Chondrocyte (in vitro differentiated cells): ENCODE results near the gene RNF31. TPM values are rescaled to one million over a fixed set of nuclear protein-coding genes. Genes with fewer than 3 reads are reported as not detected.

ENCODE experiments used
- DNase-seq: peaks from one replicate; pipeline ENCODE4 v3.0.0; 2021; ENCODE audit warnings: mixed read lengths, low spot score
- H3K27ac Mint-ChIP-seq: one replicate; pipeline ENCODE4 v1.8.0; 2021; ENCODE audit warnings: mild to moderate bottlenecking, moderate library complexity, mixed read lengths; ENCODE audit not compliant: unreplicated experiment
- H3K27me3 Mint-ChIP-seq: 2 replicates; pipeline ENCODE4 v1.8.0; 2021; ENCODE audit warnings: low read depth, mixed read lengths
- H3K36me3 Mint-ChIP-seq: 2 replicates; pipeline ENCODE4 v1.8.0; 2021; ENCODE audit warnings: low read depth, mixed read lengths
- H3K4me1 Mint-ChIP-seq: 2 replicates; pipeline ENCODE4 v1.8.0; 2021; ENCODE audit warnings: low read depth, mild to moderate bottlenecking, mixed read lengths
- H3K4me3 Mint-ChIP-seq: one replicate; pipeline ENCODE4 v1.8.0; 2021; ENCODE audit warnings: mild to moderate bottlenecking, moderate library complexity, mixed read lengths; ENCODE audit not compliant: unreplicated experiment
- H3K9me3 Mint-ChIP-seq: 2 replicates; pipeline ENCODE4 v1.8.0; 2021; ENCODE audit warnings: low read depth, mixed read lengths
- total RNA-seq: library from RNA; stranded (reverse); gene quantifications from 3 replicates; pipeline ENCODE4 v1.2.1, GENCODE V29; 2021
- TF ChIP-seq, protein P1 (sequence below): fragments of 200-600 bp; sonication (generic); IDR thresholded peaks from 2 replicates; pipeline ENCODE4 v1.5.0; 2021; ENCODE audit warnings: antibody characterized with exemption, mild to moderate bottlenecking, moderate library complexity

Gene RNF31
- total RNA-seq, 1 donor from 2014 or later, result 45.8 TPM

- no peaks in the 10 kb centered on the region for H3K27me3 Mint-ChIP-seq
- no peaks in the 10 kb centered on the region for H3K9me3 Mint-ChIP-seq
- TF ChIP-seq, protein P1, sequence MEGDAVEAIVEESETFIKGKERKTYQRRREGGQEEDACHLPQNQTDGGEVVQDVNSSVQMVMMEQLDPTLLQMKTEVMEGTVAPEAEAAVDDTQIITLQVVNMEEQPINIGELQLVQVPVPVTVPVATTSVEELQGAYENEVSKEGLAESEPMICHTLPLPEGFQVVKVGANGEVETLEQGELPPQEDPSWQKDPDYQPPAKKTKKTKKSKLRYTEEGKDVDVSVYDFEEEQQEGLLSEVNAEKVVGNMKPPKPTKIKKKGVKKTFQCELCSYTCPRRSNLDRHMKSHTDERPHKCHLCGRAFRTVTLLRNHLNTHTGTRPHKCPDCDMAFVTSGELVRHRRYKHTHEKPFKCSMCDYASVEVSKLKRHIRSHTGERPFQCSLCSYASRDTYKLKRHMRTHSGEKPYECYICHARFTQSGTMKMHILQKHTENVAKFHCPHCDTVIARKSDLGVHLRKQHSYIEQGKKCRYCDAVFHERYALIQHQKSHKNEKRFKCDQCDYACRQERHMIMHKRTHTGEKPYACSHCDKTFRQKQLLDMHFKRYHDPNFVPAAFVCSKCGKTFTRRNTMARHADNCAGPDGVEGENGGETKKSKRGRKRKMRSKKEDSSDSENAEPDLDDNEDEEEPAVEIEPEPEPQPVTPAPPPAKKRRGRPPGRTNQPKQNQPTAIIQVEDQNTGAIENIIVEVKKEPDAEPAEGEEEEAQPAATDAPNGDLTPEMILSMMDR, result no peak
- peaks cover 10% of the 10 kb centered on the region for H3K36me3 Mint-ChIP-seq
- no peak for DNase-seq
- H3K27ac Mint-ChIP-seq, result no peak overlapping the region
- H3K4me3 Mint-ChIP-seq, result no peak overlapping the region
- no peaks in the 10 kb centered on the region for H3K4me1 Mint-ChIP-seq
Observed at GRCh38 chr14:24126939-24127338, 20.4 kb upstream of the RNF31 start.

- H3K9me3 Mint-ChIP-seq, result no peaks in the 10 kb centered on the region
- no peaks in the 10 kb centered on the region for H3K27me3 Mint-ChIP-seq
- H3K4me3 Mint-ChIP-seq, result no peak overlapping the region
- no peak overlapping the region for H3K27ac Mint-ChIP-seq
- no peaks in the 10 kb centered on the region for H3K4me1 Mint-ChIP-seq
- DNase-seq, result no peak
- TF ChIP-seq, protein P1, result no peak
- peaks cover 9% of the 10 kb centered on the region for H3K36me3 Mint-ChIP-seq
Observed at GRCh38 chr14:24127673-24128072, 19.6 kb upstream of the RNF31 start.

DNA sequence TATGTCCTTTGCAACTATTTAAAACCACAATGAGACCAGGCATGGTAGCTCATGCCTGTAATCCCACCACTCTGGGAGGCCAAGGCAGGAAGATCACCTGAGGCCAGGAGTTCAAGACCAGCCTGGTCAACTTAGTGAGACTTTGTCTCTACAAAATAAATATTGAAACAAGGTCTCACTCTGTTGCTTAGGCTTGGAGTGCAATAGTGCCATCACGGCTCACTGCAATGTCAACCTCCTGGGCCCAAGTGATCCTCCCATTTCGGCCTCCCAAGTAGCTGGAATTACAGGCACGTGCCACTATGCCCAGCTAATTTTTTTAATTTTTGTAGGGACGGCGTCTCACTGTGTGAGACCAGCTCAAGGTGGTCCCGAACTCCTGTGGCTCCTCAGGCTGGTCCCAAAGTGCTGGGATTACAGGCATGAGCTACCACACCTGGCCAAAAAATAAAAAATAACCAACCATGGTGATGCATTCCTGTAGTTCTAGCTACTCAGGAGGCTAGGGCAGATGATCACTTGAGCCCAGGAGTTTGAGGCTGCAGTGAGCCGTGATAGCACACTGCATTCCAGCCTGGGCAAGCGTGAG is 17.8 kb upstream of the RNF31 start:
- Mint-ChIP-seq H3K27me3 (no peaks in the 10 kb centered on the region), H3K4me3 (no peak overlapping the region), H3K4me1 (no peaks in the 10 kb centered on the region), H3K36me3 (no peaks in the 10 kb centered on the region), H3K27ac (no peak overlapping the region), H3K9me3 (no peaks in the 10 kb centered on the region)
- TF ChIP-seq, protein P1, result no peak
- no peak for DNase-seq

- Mint-ChIP-seq H3K36me3 (no peaks in the 10 kb centered on the region), H3K4me1 (peaks cover 3% of the 10 kb centered on the region), H3K9me3 (no peaks in the 10 kb centered on the region), H3K27me3 (no peaks in the 10 kb centered on the region), H3K4me3 (no peak within 1 kb of the TSS), H3K27ac (no peak within 1 kb of the TSS)
- DNase-seq, result no peak
- TF ChIP-seq, protein P1, result no peak
Observed at GRCh38 chr14:24130380-24130716, 16.9 kb upstream of the RNF31 start, which contains the start of gene FITM1. Gene FITM1 (plus strand): TSS chr14:24130659. CDS start chr14:24131564, 905 bp downstream.

DNA sequence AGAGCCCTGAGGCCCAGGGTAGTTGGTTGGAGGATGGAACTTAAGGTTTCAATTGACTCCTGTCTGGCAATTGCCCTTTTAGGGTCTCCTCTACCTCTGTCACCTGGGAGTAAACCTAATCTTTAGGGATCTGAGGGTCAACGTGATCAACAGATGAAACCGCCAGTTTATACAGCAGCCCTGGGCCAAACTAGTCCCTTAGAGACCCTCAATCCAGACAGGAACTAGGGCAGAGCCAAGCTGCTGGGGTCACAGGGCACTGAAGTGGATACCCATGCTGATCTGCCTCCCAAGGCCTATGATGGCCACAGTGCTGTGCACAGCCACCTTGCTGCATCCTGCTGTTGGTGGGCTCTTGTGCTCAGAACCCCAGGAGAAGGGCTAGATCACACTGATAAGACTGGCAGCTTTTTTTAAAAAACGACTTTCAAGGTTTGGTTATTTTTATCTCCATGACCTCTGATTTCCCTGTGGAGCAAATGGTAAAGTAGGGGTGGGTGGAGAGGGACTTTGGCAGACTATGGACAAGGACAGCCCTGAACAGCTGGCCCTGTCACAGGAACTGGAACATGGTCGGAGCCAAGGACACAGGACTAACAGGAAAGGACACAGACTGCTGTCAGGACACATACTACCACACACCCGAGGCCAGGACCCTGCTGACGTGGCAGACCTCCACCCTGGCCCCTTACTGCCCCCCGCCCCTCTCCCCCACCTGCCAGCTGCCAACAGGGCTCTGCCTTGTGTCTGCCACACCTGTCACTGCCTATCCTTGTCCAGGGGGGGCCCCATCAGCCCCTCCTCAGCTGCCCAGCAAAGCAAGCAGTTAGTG is 16.4 kb upstream of the RNF31 start:
- Mint-ChIP-seq H3K36me3 (no peaks in the 10 kb centered on the region), H3K4me1 (peaks cover 6% of the 10 kb centered on the region), H3K27me3 (no peaks in the 10 kb centered on the region), H3K9me3 (no peaks in the 10 kb centered on the region), H3K27ac (no peak overlapping the region), H3K4me3 (no peak overlapping the region)
- DNase-seq, result no peak
- TF ChIP-seq, protein P1, result no peak
